PC-9 (cell line): ENCODE results near the gene HTRA3. TPM values are rescaled to one million over a fixed set of nuclear protein-coding genes. Genes with fewer than 3 reads are reported as not detected.

Experiments used
- BruUV-seq: library from RNA; stranded (reverse); fragments of 400-500 nt; replicated peaks from 2 replicates; lab custom pipeline; 2021; lab: Mats Ljungman, UMichigan
- CTCF ChIA-PET: fragments of 300-600 bp; sonication (Branson Sonifier 250); formaldehyde crosslinking; loops from one replicate; lab custom pipeline; 2022; ENCODE audit warnings: antibody characterized with exemption; lab: Charles Lee
- POLR2A ChIA-PET: fragments of 300-600 bp; sonication (Branson Sonifier 250); formaldehyde crosslinking; loops from one replicate; lab custom pipeline; 2022; ENCODE audit warnings: antibody characterized with exemption; ENCODE audit not compliant: unreplicated experiment; lab: Charles Lee
- DNase-seq, 2 experiments: peaks; one replicate each; pipeline versions ENCODE4 v3.0.0 to v3.0.0-alpha.2; 2015 to 2022; ENCODE audit warnings: mixed read lengths in 1 of 2
- H2AFZ ChIP-seq: fragments of 200-600 bp; sonication (generic); 2 replicates; pipeline ENCODE4 v1.8.1; 2017; ENCODE audit warnings: antibody characterized with exemption
- H3F3A ChIP-seq: fragments of 200-600 bp; sonication (generic); 2 replicates; pipeline ENCODE4 v1.8.1; 2017; ENCODE audit warnings: antibody characterized with exemption, mild to moderate bottlenecking, low read depth; ENCODE audit not compliant: insufficient read depth
- H3K27ac ChIP-seq: fragments of 200-600 bp; sonication (generic); 2 replicates; pipeline ENCODE4 v1.6.1; 2016; ENCODE audit warnings: mixed run types
- H3K27me3 ChIP-seq: fragments of 200-600 bp; sonication (generic); 2 replicates; pipeline ENCODE4 v1.6.1; 2016; ENCODE audit warnings: low read depth, mixed run types; ENCODE audit not compliant: insufficient read depth
- H3K36me3 ChIP-seq: fragments of 200-600 bp; sonication (generic); 2 replicates; pipeline ENCODE4 v1.6.1; 2016; ENCODE audit warnings: low read depth, mixed run types
- H3K4me1 ChIP-seq: fragments of 200-600 bp; sonication (generic); replicated peaks from 2 replicates; pipeline ENCODE4 v1.6.1; 2016; ENCODE audit warnings: mixed run types; ENCODE audit not compliant: insufficient read depth
- H3K4me2 ChIP-seq: fragments of 200-600 bp; sonication (generic); 2 replicates; pipeline ENCODE4 v1.6.1; 2017; ENCODE audit warnings: mixed run types
- H3K4me3 ChIP-seq: fragments of 200-600 bp; sonication (generic); 2 replicates; pipeline ENCODE4 v1.6.1; 2016; ENCODE audit warnings: mixed run types
- H3K79me2 ChIP-seq: fragments of 200-600 bp; sonication (generic); 2 replicates; pipeline ENCODE4 v1.6.1; 2017; ENCODE audit warnings: low read depth, mixed run types
- H3K9me2 ChIP-seq: fragments of 200-600 bp; sonication (generic); 2 replicates; pipeline ENCODE4 v1.8.1; 2017; ENCODE audit warnings: mild to moderate bottlenecking; ENCODE audit not compliant: insufficient read depth
- H3K9me3 ChIP-seq: fragments of 200-600 bp; sonication (generic); 2 replicates; pipeline ENCODE4 v1.8.1; 2016; ENCODE audit warnings: low read depth; ENCODE audit not compliant: insufficient read depth
- H4K20me1 ChIP-seq: fragments of 200-600 bp; sonication (generic); 2 replicates; pipeline ENCODE4 v1.8.1; 2017; ENCODE audit not compliant: insufficient read depth
- EZH2 ChIP-seq: fragments of 200-600 bp; sonication (generic); IDR thresholded peaks from 2 replicates; pipeline ENCODE4 v1.8.0; 2017; ENCODE audit warnings: antibody characterized with exemption, low read depth
- intact Hi-C: fragments of 100-400 bp; cut with micrococcal nuclease; formaldehyde crosslinking; loops from one replicate; pipeline ENCODE4 v1.10.0; 2022; ENCODE audit not compliant: unreplicated experiment
- total RNA-seq: library from RNA; stranded (reverse); gene quantifications from 2 replicates; pipeline ENCODE4 v1.2.3, GENCODE V29; 2021
- TF ChIP-seq, protein P1 (sequence below): fragments of 200-600 bp; sonication (generic); conservative IDR thresholded peaks from 2 replicates; pipeline ENCODE4 v1.6.1; 2017; ENCODE audit warnings: mixed run types, antibody characterized with exemption, mild to moderate bottlenecking, moderate library complexity

The HTRA3 gene
- total RNA-seq, 1 experiment from 2014 or later = 14.1 TPM

DNA sequence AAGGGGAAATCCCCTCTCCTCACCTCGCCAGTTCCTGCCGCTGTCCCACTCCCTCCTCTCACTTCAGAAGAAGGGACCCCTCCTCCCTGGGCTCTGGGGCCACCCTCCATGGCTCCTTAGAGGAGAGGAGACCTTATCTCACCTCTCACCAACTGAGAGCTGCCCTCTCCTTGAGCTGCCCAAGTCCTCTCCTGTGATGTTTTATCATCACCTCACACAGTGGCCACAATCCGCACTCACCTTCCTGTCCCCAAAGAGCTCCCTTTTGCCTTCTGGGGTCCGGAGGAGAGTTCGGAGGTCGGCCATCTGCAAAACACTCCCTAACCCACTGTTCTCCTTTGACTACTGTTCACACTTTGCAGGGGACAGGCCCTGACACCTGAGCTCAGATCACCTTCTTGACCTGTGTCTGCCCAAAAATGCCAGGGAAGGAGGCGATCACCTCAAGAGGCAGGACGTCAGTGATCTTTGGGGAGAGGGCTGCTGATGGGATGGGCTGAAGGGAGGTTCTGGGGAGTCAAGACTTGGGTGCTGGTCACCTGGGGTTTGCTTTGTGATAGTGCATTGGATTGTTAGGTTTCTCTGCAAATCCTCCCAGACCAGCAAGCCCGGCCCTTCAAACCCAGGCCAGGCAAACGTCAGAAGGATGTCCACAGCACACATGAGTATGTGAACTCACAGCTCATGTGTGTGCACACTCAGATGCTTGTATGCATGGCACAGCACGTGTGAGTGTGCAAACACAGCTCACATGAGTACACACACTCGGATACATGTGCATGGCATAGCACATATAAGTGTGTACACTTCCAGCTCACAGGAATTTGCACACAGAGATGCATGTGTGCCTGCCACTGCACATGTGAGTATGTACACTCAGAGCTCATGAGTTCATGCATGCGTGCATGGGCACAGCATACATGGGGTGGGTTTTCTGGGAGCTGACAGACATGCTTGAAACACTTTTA lies 41.8 kb downstream of the HTRA3 start:
- peaks cover 19% of the 10 kb centered on the region for H3K4me1 ChIP-seq
- H3K27ac ChIP-seq = no peak overlapping the region
- 0 out of 2 replicates have a peak, but pooled peaks cover 4% of the 10 kb centered on the region for H3F3A ChIP-seq
- H3K9me2 ChIP-seq = no peaks in the 10 kb centered on the region
- H3K9me3 ChIP-seq = no peaks in the 10 kb centered on the region
- no peak overlapping the region for H2AFZ ChIP-seq
- H4K20me1 ChIP-seq = no peaks in the 10 kb centered on the region
- no peak for TF ChIP-seq EZH2
- TF ChIP-seq, protein P1, sequence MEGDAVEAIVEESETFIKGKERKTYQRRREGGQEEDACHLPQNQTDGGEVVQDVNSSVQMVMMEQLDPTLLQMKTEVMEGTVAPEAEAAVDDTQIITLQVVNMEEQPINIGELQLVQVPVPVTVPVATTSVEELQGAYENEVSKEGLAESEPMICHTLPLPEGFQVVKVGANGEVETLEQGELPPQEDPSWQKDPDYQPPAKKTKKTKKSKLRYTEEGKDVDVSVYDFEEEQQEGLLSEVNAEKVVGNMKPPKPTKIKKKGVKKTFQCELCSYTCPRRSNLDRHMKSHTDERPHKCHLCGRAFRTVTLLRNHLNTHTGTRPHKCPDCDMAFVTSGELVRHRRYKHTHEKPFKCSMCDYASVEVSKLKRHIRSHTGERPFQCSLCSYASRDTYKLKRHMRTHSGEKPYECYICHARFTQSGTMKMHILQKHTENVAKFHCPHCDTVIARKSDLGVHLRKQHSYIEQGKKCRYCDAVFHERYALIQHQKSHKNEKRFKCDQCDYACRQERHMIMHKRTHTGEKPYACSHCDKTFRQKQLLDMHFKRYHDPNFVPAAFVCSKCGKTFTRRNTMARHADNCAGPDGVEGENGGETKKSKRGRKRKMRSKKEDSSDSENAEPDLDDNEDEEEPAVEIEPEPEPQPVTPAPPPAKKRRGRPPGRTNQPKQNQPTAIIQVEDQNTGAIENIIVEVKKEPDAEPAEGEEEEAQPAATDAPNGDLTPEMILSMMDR = no peak
- H3K4me2 ChIP-seq = no peak overlapping the region
- DNase-seq = no peak
- H3K79me2 ChIP-seq = no peaks in the 10 kb centered on the region
- no peaks in the 10 kb centered on the region for H3K27me3 ChIP-seq
- intact Hi-C loops = no loop called here
- POLR2A ChIA-PET = no interaction called here
- H3K36me3 ChIP-seq = no peaks in the 10 kb centered on the region
- BruUV-seq = no TSS peak
- no peak overlapping the region for H3K4me3 ChIP-seq
- CTCF ChIA-PET = no interaction called here

DNA sequence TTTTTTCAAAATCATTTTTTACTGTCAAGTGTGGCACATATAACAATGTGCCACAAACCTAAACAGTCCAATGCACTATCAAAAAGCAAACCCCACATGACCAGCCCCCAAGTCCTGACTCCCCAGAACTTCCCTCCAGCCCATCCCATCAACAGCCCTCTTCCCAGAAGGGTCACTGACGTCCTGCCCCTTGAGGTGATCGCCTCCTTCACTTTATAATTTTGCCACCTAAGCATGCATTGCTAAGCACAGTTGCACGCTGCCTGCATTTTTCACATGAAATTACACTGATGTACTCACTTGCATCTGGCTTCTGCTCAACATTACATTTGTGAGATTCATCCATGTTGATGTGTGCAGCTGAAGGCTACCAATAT lies 42.5 kb downstream of the HTRA3 start:
- Histone ChIP-seq H3K4me1 (peaks cover 24% of the 10 kb centered on the region), H3K27me3 (no peaks in the 10 kb centered on the region), H3K36me3 (no peaks in the 10 kb centered on the region), H3K9me3 (no peaks in the 10 kb centered on the region), H3F3A (0 out of 2 replicates have a peak, but pooled peaks cover 4% of the 10 kb centered on the region), H3K4me2 (no peak overlapping the region), H3K4me3 (no peak overlapping the region), H2AFZ (no peak overlapping the region), H4K20me1 (no peaks in the 10 kb centered on the region), H3K79me2 (no peaks in the 10 kb centered on the region), H3K9me2 (no peaks in the 10 kb centered on the region), H3K27ac (no peak overlapping the region)
- BruUV-seq = no TSS peak
- TF ChIP-seq, protein P1 = no peak
- TF ChIP-seq EZH2 = no peak
- DNase-seq = no peak
- intact Hi-C loops = no loop called here
- CTCF ChIA-PET = no interaction called here
- POLR2A ChIA-PET = no interaction called here

DNA sequence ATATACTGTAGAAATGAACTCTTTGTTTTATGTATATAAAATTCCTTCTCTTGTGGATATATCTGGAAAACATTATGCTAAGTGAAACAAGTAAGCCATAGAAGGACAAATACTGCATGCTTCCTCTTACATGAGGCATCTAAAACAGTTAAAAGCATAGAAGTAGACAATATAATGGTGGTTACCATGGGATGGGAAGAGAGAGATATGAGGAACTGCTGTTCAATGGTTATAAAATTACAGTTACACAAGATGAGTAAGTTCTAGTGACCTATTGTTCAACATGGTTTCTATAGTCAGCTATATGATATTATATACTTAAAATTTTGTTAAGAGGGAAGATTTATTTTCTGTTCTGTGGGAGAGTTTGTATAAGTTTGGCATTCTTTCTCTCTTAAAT lies 43.4 kb downstream of the HTRA3 start:
- ChIA-PET POLR2A (no interaction called here), CTCF (no interaction called here)
- H3K9me2 ChIP-seq = no peaks in the 10 kb centered on the region
- 0 out of 2 replicates have a peak, but pooled peaks cover 4% of the 10 kb centered on the region for H3F3A ChIP-seq
- H3K4me1 ChIP-seq = peaks cover 24% of the 10 kb centered on the region
- no peaks in the 10 kb centered on the region for H3K27me3 ChIP-seq
- no peak for TF ChIP-seq EZH2
- TF ChIP-seq, protein P1 = no peak
- no peak overlapping the region for H3K4me2 ChIP-seq
- no TSS peak for BruUV-seq
- no peaks in the 10 kb centered on the region for H4K20me1 ChIP-seq
- no peak overlapping the region for H2AFZ ChIP-seq
- no peaks in the 10 kb centered on the region for H3K9me3 ChIP-seq
- no peaks in the 10 kb centered on the region for H3K79me2 ChIP-seq
- no peak overlapping the region for H3K27ac ChIP-seq
- no peak for DNase-seq
- no peak overlapping the region for H3K4me3 ChIP-seq
- intact Hi-C loops = no loop called here
- H3K36me3 ChIP-seq = no peaks in the 10 kb centered on the region
